Astrocyte (in vitro differentiated cells and primary cell): ENCODE measurements around the gene COA7. TPM values are rescaled to one million over a fixed set of nuclear protein-coding genes. Genes with fewer than 3 reads are reported as not detected.
A peak's percentile ranks its signal among the peaks of the same experiment; 100 is the strongest.
"Not testable (repeated sequence)": the region's sequence is repeated elsewhere in the genome, so short reads cannot be mapped to it uniquely, and the experiment has no call there.

Experiments used
- DNase-seq: peaks from one replicate; pipeline ENCODE4 v3.0.0-alpha.2; 2010; ENCODE audit warnings: low read depth
- FAIRE-seq: peaks from 2 replicates; lab custom pipeline; 2011; peaks lifted over from hg19 to GRCh38; lab: Jason Lieb, UNC
- H2AFZ ChIP-seq: 2 replicates; pipeline ENCODE4 v1.6.0; 2012; ENCODE audit warnings: low read depth, low read length, inconsistent platforms
- H3K27ac ChIP-seq: 2 replicates; pipeline ENCODE4 v1.5.1; 2011; ENCODE audit warnings: low read depth, low read length, inconsistent platforms
- H3K27me3 ChIP-seq: 2 replicates; pipeline ENCODE4 v1.6.0; 2011; ENCODE audit warnings: low read length, inconsistent platforms; ENCODE audit not compliant: insufficient read depth
- H3K36me3 ChIP-seq: 2 replicates; pipeline ENCODE4 v1.5.1; 2011; ENCODE audit warnings: low read length, inconsistent platforms; ENCODE audit not compliant: insufficient read depth
- H3K4me1 ChIP-seq: 2 replicates; pipeline ENCODE4 v1.5.1; 2011; ENCODE audit warnings: low read length, inconsistent platforms; ENCODE audit not compliant: insufficient read depth
- H3K4me2 ChIP-seq: 2 replicates; pipeline ENCODE4 v1.6.0; 2012; ENCODE audit warnings: low read length, inconsistent platforms
- H3K4me3 ChIP-seq: 2 replicates; pipeline ENCODE4 v1.5.1; 2011; ENCODE audit warnings: low read depth, mild to moderate bottlenecking, low read length, inconsistent platforms; ENCODE audit not compliant: insufficient read depth
- H3K79me2 ChIP-seq: 2 replicates; pipeline ENCODE4 v1.6.0; 2012; ENCODE audit warnings: mild to moderate bottlenecking, low read length, inconsistent platforms; ENCODE audit not compliant: insufficient read depth
- H3K9ac ChIP-seq: 2 replicates; pipeline ENCODE4 v1.6.0; 2012; ENCODE audit warnings: mild to moderate bottlenecking, low read length, inconsistent platforms
- H3K9me3 ChIP-seq: 2 replicates; pipeline ENCODE4 v1.5.1; 2012; ENCODE audit warnings: low read depth, mild to moderate bottlenecking, low read length, inconsistent platforms; ENCODE audit not compliant: insufficient read depth
- H4K20me1 ChIP-seq: 2 replicates; pipeline ENCODE4 v1.6.0; 2012; ENCODE audit warnings: low read length, inconsistent platforms; ENCODE audit not compliant: insufficient read depth
- H3K27ac Mint-ChIP-seq: one replicate; pipeline ENCODE4 v1.8.0; 2021; ENCODE audit warnings: mild to moderate bottlenecking, mixed read lengths; ENCODE audit not compliant: unreplicated experiment
- H3K27me3 Mint-ChIP-seq: one replicate; pipeline ENCODE4 v1.8.0; 2021; ENCODE audit warnings: low read depth, mixed read lengths; ENCODE audit not compliant: unreplicated experiment
- H3K36me3 Mint-ChIP-seq: one replicate; pipeline ENCODE4 v1.8.0; 2021; ENCODE audit warnings: low read depth, mixed read lengths; ENCODE audit not compliant: unreplicated experiment
- H3K4me1 Mint-ChIP-seq: one replicate; pipeline ENCODE4 v1.8.0; 2021; ENCODE audit warnings: low read depth, mixed read lengths; ENCODE audit not compliant: unreplicated experiment
- H3K4me3 Mint-ChIP-seq: one replicate; pipeline ENCODE4 v1.8.0; 2021; ENCODE audit warnings: mild to moderate bottlenecking, moderate library complexity, mixed read lengths; ENCODE audit not compliant: unreplicated experiment
- H3K9me3 Mint-ChIP-seq: one replicate; pipeline ENCODE4 v1.8.0; 2021; ENCODE audit warnings: mild to moderate bottlenecking, mixed read lengths; ENCODE audit not compliant: unreplicated experiment
- CTCF ChIP-seq: IDR thresholded peaks from 2 replicates; pipeline ENCODE4 v1.5.1; 2011; ENCODE audit warnings: low read depth, mild to moderate bottlenecking, inconsistent platforms, low read length, moderate library complexity; ENCODE audit not compliant: insufficient read depth
- EZH2 ChIP-seq: IDR thresholded peaks from 2 replicates; pipeline ENCODE4 v1.6.1; 2012; ENCODE audit warnings: mild to moderate bottlenecking, low read length, inconsistent platforms; ENCODE audit not compliant: insufficient read depth
- total RNA-seq: library from RNA; stranded (reverse); gene quantifications from 2 replicates; pipeline ENCODE4 v1.2.1, GENCODE V29; 2021

COA7 gene
- total RNA-seq, 1 donor from 2014 or later: 18.4 TPM

- H3K36me3 ChIP-seq: no peaks in the 10 kb centered on the region
- Mint-ChIP-seq H3K27ac (peak within 1 kb of the TSS; percentile 93), H3K4me3 (peak within 1 kb of the TSS; percentile 91), H3K4me1 (peaks cover 9% of the 10 kb centered on the region), H3K27me3 (no peaks in the 10 kb centered on the region), H3K36me3 (peaks cover 3% of the 10 kb centered on the region), H3K9me3 (no peaks in the 10 kb centered on the region)
- no peaks in the 10 kb centered on the region for H3K9me3 ChIP-seq
- DNase-seq (peak; percentile 58), FAIRE-seq (no peak)
- H2AFZ ChIP-seq: peak within 1 kb of the TSS; percentile 84
- no peaks in the 10 kb centered on the region for H3K27me3 ChIP-seq
- peaks cover 41% of the 10 kb centered on the region for H4K20me1 ChIP-seq
- peak within 1 kb of the TSS; percentile 39 for H3K27ac ChIP-seq
- peaks cover 7% of the 10 kb centered on the region for H3K4me1 ChIP-seq
- peak within 1 kb of the TSS; percentile 94 for H3K9ac ChIP-seq
- peaks cover 50% of the 10 kb centered on the region for H3K79me2 ChIP-seq
- no peak for TF ChIP-seq CTCF
- no peak for TF ChIP-seq EZH2
- peak within 1 kb of the TSS; percentile 89 for H3K4me3 ChIP-seq
- H3K4me2 ChIP-seq: peak within 1 kb of the TSS; percentile 100
Measured at GRCh38 chr1:52726265-52727113, 28.3 kb upstream of the COA7 start, which contains the start of gene ZYG11B. Gene ZYG11B (plus strand): TSS chr1:52726453. CDS start chr1:52726654, 201 bp downstream.

DNA sequence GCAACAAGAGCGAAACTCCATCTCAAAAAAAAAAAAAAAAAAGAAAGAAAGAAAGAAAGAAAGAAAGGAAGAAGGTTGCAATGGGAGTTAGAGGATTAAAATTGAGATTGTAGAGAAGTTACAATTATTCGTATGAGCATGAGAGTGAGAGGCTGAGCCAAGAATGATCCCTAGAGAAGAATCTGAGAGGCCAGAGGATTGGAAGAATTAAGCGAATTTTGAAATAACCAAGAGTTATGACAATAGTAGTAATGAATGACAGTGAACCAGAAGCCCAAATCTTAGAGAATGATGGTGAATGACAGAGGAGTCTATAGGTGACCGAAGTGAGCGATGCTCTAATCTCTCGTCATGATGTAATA is 27.7 kb upstream of the COA7 start:
- Histone ChIP-seq H3K27me3 (no peaks in the 10 kb centered on the region), H2AFZ (peak overlapping the region; percentile 84), H4K20me1 (peaks cover 39% of the 10 kb centered on the region), H3K4me2 (peak overlapping the region; percentile 82), H3K36me3 (no peaks in the 10 kb centered on the region), H3K4me1 (peaks cover 7% of the 10 kb centered on the region), H3K27ac (no peak overlapping the region), H3K9me3 (no peaks in the 10 kb centered on the region), H3K79me2 (peaks cover 44% of the 10 kb centered on the region), H3K4me3 (peak overlapping the region; percentile 43), H3K9ac (peak overlapping the region; percentile 47)
- TF ChIP-seq CTCF: no peak
- TF ChIP-seq EZH2: no peak
- DNase-seq (no peak), FAIRE-seq (no peak)
- Mint-ChIP-seq H3K27ac (no peak overlapping the region), H3K4me1 (peaks cover 9% of the 10 kb centered on the region), H3K9me3 (no peaks in the 10 kb centered on the region), H3K36me3 (peaks cover 3% of the 10 kb centered on the region), H3K4me3 (peak overlapping the region; percentile 74), H3K27me3 (no peaks in the 10 kb centered on the region)

DNA sequence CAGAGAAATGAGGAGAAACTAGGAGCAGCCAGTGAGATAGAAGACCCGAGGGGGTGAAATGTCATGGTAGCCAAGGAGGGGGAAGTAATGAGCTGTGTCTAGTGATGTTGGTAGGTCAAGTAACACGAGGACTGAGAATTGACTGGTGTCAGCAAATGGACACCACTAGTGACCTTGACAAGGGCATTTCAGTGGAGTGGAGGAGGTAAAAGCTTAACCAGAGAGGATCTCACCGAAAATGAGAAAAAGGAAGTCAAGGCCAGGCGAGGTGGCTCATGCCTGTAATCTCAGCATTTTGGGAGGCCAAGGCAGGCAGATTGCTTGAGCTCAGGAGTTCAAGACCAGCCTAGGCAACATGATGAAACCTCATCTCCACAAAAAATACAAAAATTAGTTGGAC is 25.1 kb upstream of the COA7 start:
- Histone ChIP-seq H3K79me2 (peaks cover 18% of the 10 kb centered on the region), H3K4me3 (no peak overlapping the region), H3K9ac (no peak overlapping the region), H3K4me2 (no peak overlapping the region), H4K20me1 (peaks cover 15% of the 10 kb centered on the region), H3K9me3 (no peaks in the 10 kb centered on the region), H3K4me1 (peaks cover 7% of the 10 kb centered on the region), H2AFZ (no peak overlapping the region), H3K27ac (no peak overlapping the region), H3K27me3 (no peaks in the 10 kb centered on the region), H3K36me3 (no peaks in the 10 kb centered on the region)
- no peaks in the 10 kb centered on the region for H3K9me3 Mint-ChIP-seq
- no peak for DNase-seq
- H3K27me3 Mint-ChIP-seq: no peaks in the 10 kb centered on the region
- FAIRE-seq: no peak
- TF ChIP-seq CTCF (no peak), EZH2 (no peak)
- H3K36me3 Mint-ChIP-seq: peaks cover 2% of the 10 kb centered on the region
- H3K4me1 Mint-ChIP-seq: peaks cover 4% of the 10 kb centered on the region
- H3K4me3 Mint-ChIP-seq: no peak overlapping the region
- H3K27ac Mint-ChIP-seq: no peak overlapping the region

- not testable (repeated sequence) for H3K4me3 Mint-ChIP-seq
Measured at GRCh38 chr1:52715296-52715695, 17.1 kb upstream of the COA7 start.

More at GRCh38 chr1:52715296-52715695, 17.1 kb upstream of the COA7 start:
- not testable (repeated sequence) for H3K4me1 Mint-ChIP-seq, H3K27ac Mint-ChIP-seq, H3K27ac ChIP-seq, DNase-seq, H3K79me2 ChIP-seq, H3K36me3 Mint-ChIP-seq, H3K9ac ChIP-seq, H2AFZ ChIP-seq, H3K4me1 ChIP-seq, H4K20me1 ChIP-seq, H3K4me2 ChIP-seq, H3K36me3 ChIP-seq, H3K9me3 ChIP-seq, H3K4me3 ChIP-seq, FAIRE-seq, H3K27me3 ChIP-seq, H3K9me3 Mint-ChIP-seq, H3K27me3 Mint-ChIP-seq
